HG03521 (cell line): ENCODE data around the gene UGT2A3.

Experiments
- ATAC-seq: cut with Tn5 transposase; IDR thresholded peaks from one replicate; pipeline ENCODE4 v1.9.1; 2021; ENCODE audit warnings: mild to moderate bottlenecking, moderate library complexity; ENCODE audit not compliant: unreplicated experiment

UGT2A3 gene

GRCh38 chr4:68917016-68917415, 34.6 kb downstream of the UGT2A3 start:
- ATAC-seq: no peak

GRCh38 chr4:68912807-68913206, 38.8 kb downstream of the UGT2A3 start:
- no peak for ATAC-seq

GRCh38 chr4:68909385-68909784, 42.2 kb downstream of the UGT2A3 start:
- ATAC-seq: no peak

- ATAC-seq: no peak
Observed at GRCh38 chr4:68907788-68908700, 43.6 kb downstream of the UGT2A3 start.

GRCh38 chr4:68907245-68907644, 44.4 kb downstream of the UGT2A3 start:
- no peak for ATAC-seq

- no peak for ATAC-seq
Observed at GRCh38 chr4:68906780-68907137, 44.8 kb downstream of the UGT2A3 start.

GRCh38 chr4:68905939-68906779, 45.4 kb downstream of the UGT2A3 start:
- no peak for ATAC-seq

GRCh38 chr4:68905598-68905938, 46.0 kb downstream of the UGT2A3 start:
- no peak for ATAC-seq

- ATAC-seq: no peak
Observed at GRCh38 chr4:68904786-68905185, 46.8 kb downstream of the UGT2A3 start.

- ATAC-seq: no peak
Observed at GRCh38 chr4:68896749-68897148, 54.9 kb downstream of the UGT2A3 start.

- ATAC-seq: no peak
Observed at GRCh38 chr4:68895561-68896198, 55.9 kb downstream of the UGT2A3 start.

GRCh38 chr4:68892861-68893260, 58.7 kb downstream of the UGT2A3 start:
- ATAC-seq: no peak

- no peak for ATAC-seq
Observed at GRCh38 chr4:68891678-68892077, 59.9 kb downstream of the UGT2A3 start.

GRCh38 chr4:68885545-68885944, 66.1 kb downstream of the UGT2A3 start:
- ATAC-seq: no peak

- no peak for ATAC-seq
Observed at GRCh38 chr4:68883870-68884269, 67.7 kb downstream of the UGT2A3 start.
